GM23248 (cell line): ENCODE measurements around the gene DYNC1H1.

Experiments
- EZH2 ChIP-seq: fragments of 200-600 bp; sonication (generic); IDR thresholded peaks from 2 replicates; pipeline ENCODE4 v1.6.1; 2018; ENCODE audit warnings: antibody characterized with exemption, mild to moderate bottlenecking; ENCODE audit not compliant: insufficient read depth, poor library complexity, severe bottlenecking
- EZH2phosphoT487 ChIP-seq: fragments of 200-600 bp; sonication (generic); IDR thresholded peaks from 2 replicates; pipeline ENCODE4 v1.6.1; 2018; ENCODE audit warnings: antibody characterized with exemption, moderate library complexity, mild to moderate bottlenecking, low read depth; ENCODE audit not compliant: insufficient read depth

DNA sequence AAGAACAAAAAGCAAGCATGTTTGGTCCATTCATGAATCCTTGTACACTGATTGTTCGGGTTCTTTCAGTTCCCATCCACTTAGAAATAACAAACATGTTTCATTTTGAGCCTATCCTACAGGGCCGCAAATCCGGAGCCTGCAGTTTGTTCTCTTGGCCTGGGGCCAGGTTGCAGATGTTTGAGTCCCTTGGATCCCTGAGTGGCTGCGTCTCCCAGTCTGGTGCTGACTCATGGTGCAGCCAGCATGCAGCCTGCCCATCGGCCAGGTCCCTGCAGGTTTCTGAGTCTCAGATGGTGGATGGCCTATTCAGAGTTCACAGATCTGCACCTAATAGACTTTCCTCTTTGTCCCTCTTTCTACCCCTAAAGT lies 1.9 kb upstream of the DYNC1H1 start:
- no peak for TF ChIP-seq EZH2phosphoT487
- no peak for TF ChIP-seq EZH2
